ENCODE results near the gene C2orf72. TPM values are rescaled to one million over a fixed set of nuclear protein-coding genes. Genes with fewer than 3 reads are reported as not detected.

Gene C2orf72
- total and polyA plus RNA-seq, 2 of the 13 experiments (the other 11 are each of a cell fraction or from before 2014, with no cell fraction given) = 147 to 203 TPM

- TF ChIP-seq, protein P1, sequence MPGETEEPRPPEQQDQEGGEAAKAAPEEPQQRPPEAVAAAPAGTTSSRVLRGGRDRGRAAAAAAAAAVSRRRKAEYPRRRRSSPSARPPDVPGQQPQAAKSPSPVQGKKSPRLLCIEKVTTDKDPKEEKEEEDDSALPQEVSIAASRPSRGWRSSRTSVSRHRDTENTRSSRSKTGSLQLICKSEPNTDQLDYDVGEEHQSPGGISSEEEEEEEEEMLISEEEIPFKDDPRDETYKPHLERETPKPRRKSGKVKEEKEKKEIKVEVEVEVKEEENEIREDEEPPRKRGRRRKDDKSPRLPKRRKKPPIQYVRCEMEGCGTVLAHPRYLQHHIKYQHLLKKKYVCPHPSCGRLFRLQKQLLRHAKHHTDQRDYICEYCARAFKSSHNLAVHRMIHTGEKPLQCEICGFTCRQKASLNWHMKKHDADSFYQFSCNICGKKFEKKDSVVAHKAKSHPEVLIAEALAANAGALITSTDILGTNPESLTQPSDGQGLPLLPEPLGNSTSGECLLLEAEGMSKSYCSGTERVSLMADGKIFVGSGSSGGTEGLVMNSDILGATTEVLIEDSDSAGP (CRISPR knock-in tag; IDR thresholded peaks at IDR 0.05; ENCODE audit: borderline replicate concordance) = peak; percentile 93
- TF ChIP-seq LRRFIP1 (CRISPR knock-in tag; conservative IDR thresholded peaks at IDR 0.05) = no peak; the same call in none of the 2 replicates
- TF ChIP-seq TEAD3 (CRISPR knock-in tag; optimal IDR thresholded peaks at IDR 0.05; ENCODE audit: borderline replicate concordance) = peak; percentile 99
- TF ChIP-seq, protein P2, sequence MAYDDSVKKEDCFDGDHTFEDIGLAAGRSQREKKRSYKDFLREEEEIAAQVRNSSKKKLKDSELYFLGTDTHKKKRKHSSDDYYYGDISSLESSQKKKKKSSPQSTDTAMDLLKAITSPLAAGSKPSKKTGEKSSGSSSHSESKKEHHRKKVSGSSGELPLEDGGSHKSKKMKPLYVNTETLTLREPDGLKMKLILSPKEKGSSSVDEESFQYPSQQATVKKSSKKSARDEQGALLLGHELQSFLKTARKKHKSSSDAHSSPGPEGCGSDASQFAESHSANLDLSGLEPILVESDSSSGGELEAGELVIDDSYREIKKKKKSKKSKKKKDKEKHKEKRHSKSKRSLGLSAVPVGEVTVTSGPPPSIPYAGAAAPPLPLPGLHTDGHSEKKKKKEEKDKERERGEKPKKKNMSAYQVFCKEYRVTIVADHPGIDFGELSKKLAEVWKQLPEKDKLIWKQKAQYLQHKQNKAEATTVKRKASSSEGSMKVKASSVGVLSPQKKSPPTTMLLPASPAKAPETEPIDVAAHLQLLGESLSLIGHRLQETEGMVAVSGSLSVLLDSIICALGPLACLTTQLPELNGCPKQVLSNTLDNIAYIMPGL (CRISPR knock-in tag; IDR thresholded peaks at IDR 0.05; ENCODE audit: borderline replicate concordance in 1 of 2, low read depth in 1 of 2) = peak; percentile 75 to 97
- TF ChIP-seq LBX2 (CRISPR knock-in tag; IDR thresholded peaks at IDR 0.05; ENCODE audit: borderline replicate concordance) = no peak
- TF ChIP-seq ASH2L (IDR thresholded peaks at IDR 0.05; ENCODE audit: insufficient read length, low read depth, low read length) = peak; percentile 97
- TF ChIP-seq CREB1 (IDR thresholded peaks at IDR 0.05) = 0 out of 2 replicates have a peak, but pooled peaks have one; percentile 21
- TF ChIP-seq CREB1 (CRISPR knock-in tag; IDR thresholded peaks at IDR 0.05) = peak; percentile 86
- TF ChIP-seq SOX6 (IDR thresholded peaks at IDR 0.05) = no peak
- peak; percentile 98 for TF ChIP-seq SOX6 (CRISPR knock-in tag; IDR thresholded peaks at IDR 0.05)
- TF ChIP-seq FOXA3 (CRISPR knock-in tag; IDR thresholded peaks at IDR 0.05) = peak; percentile 97
- peak; percentile 99 for TF ChIP-seq FOXJ3 (CRISPR knock-in tag; IDR thresholded peaks at IDR 0.05; ENCODE audit: borderline replicate concordance)
- peak; percentile 69 for TF ChIP-seq ONECUT2 (CRISPR knock-in tag; IDR thresholded peaks at IDR 0.05)
- TF ChIP-seq MIER3 (CRISPR knock-in tag; IDR thresholded peaks at IDR 0.05; ENCODE audit: borderline replicate concordance) = peak; percentile 98; the same call in 1 of the 2 replicates
- TF ChIP-seq, protein P3, sequence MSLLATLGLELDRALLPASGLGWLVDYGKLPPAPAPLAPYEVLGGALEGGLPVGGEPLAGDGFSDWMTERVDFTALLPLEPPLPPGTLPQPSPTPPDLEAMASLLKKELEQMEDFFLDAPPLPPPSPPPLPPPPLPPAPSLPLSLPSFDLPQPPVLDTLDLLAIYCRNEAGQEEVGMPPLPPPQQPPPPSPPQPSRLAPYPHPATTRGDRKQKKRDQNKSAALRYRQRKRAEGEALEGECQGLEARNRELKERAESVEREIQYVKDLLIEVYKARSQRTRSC (CRISPR knock-in tag; IDR thresholded peaks at IDR 0.05; ENCODE audit: low read depth) = no peak
- peak; percentile 98 for TF ChIP-seq ZNF232 (CRISPR knock-in tag; IDR thresholded peaks at IDR 0.05; ENCODE audit: borderline replicate concordance)
- TF ChIP-seq ZNF138 (CRISPR knock-in tag; IDR thresholded peaks at IDR 0.05; ENCODE audit: low read depth) = no peak
- peak; percentile 13; the same call in 1 of the 2 replicates for TF ChIP-seq ATF3 (CRISPR knock-in tag; IDR thresholded peaks at IDR 0.05)
- peak; percentile 88 for TF ChIP-seq DDIT3 (CRISPR knock-in tag; IDR thresholded peaks at IDR 0.05)
- TF ChIP-seq ZMYM2 (CRISPR knock-in tag; IDR thresholded peaks at IDR 0.05) = peak; percentile 94
- TF ChIP-seq ZNF607 (CRISPR knock-in tag; IDR thresholded peaks at IDR 0.05; ENCODE audit: borderline replicate concordance) = peak; percentile 98
Measured at GRCh38 chr2:231050018-231050901, 12.9 kb downstream of the C2orf72 start (continued).

All from HepG2 (cell line).